GM21390 (cell line): Measurements from ENCODE around the gene SDE2.
A peak's percentile ranks its signal among the peaks of the same experiment; 100 is the strongest.

Experiments used
- ATAC-seq: cut with Tn5 transposase; IDR thresholded peaks from one replicate; pipeline ENCODE4 v1.9.1; 2021; ENCODE audit not compliant: unreplicated experiment

The SDE2 gene

DNA sequence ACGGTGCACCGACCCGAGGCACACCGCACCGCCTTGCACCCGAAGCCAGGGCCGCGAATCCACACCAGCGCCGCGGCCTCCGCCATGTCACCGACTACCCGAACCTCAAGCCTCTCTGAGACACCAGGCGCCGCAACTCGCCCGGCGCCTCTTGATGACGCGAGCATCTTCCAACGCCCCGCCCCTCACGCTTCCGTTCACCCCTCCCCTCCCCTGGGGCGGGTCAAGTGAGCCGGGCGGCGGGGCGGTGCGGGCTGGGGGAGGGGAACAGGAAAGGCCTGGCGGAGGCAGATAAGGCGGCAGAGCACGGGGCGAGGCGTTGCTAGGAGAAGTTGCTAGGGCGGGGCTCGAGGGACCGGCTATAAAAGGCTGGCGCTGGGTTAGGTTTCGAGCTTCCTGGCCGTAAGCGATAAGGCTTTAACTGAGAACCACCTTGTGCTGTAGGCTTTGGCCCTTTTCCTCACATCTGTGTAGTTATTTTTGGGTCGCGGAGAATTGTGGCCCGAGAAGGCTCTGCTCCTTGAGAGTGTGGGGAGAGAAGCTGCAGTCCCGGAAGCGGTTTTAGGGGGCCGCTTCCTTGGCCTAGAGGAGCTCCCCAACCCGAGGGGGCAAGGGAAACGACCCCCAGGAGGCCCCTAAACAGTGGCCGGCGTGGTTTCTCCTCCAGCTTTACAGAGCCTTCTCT lies at the start of gene SDE2:
Gene SDE2 (minus strand): TSS at position 117 of the 685 bp plus-strand sequence. CDS start 31 bp downstream, at position 86.
- peak; percentile 76 for ATAC-seq

- ATAC-seq = no peak
Observed at GRCh38 chr1:226048886-226049285, 49.7 kb upstream of the SDE2 start.

DNA sequence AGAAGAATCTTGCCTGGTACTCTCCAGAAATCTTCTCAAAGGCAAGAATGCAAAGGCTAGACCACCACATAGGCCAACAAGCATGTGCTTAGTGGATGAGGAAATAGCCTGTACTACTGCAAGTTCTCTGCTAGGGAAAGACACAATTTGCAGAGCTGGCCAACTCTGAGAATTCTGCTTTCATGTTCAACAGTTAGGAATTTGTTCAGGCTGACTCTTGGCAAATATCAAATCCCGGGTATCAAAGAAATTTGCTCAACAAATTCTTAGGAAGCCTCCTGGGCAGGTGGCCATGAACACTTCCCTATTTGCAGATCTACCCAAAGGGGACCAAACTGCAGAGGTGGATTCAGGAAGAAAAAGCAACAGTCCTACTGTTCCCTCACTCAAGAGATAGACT lies 48.4 kb upstream of the SDE2 start:
- no peak for ATAC-seq

- ATAC-seq = no peak
Observed at GRCh38 chr1:226046240-226046639, 47.1 kb upstream of the SDE2 start.

- no peak for ATAC-seq
Observed at GRCh38 chr1:226044514-226045101, 45.5 kb upstream of the SDE2 start.

DNA sequence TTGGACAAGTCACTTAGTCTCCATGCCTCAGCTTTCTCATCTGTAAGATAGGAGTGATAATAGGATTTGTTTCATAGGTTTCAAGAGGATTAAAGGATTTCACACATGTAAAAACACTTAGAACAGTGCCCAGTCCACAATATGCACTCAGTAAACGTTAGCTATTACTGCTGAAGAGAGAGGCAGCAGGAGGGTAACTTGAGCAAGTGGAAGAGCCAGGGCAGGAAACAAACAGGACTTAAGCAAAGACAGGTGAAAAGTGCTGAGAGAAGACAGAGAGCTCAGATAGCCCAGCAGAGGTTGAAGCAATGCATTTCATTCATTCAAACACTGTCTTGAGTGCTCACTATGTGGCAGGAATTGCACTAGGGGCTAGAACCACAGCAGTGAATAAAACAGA lies 42.3 kb upstream of the SDE2 start:
- ATAC-seq = no peak

GRCh38 chr1:226038661-226039060 lies 39.5 kb upstream of the SDE2 start:
- no peak for ATAC-seq

DNA sequence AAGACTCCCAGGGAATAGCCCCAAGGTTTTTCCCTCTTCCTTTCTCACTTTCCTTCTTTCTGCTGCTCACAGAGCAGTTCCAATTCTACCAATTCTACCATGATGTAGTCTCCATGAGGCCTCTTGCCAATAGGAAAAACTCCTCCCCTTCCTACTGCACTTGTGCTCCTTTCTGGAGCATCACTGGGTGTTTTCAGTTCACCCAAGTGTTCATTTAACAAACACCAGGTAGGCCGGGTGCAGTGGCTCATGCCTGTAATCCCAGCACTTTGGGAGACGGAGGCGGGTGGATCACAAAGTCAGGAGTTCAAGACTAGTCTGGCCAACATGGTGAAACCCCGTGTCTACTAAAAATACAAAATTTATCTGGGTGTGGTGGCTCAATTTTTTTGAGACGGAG lies 36.8 kb upstream of the SDE2 start:
- no peak for ATAC-seq

DNA sequence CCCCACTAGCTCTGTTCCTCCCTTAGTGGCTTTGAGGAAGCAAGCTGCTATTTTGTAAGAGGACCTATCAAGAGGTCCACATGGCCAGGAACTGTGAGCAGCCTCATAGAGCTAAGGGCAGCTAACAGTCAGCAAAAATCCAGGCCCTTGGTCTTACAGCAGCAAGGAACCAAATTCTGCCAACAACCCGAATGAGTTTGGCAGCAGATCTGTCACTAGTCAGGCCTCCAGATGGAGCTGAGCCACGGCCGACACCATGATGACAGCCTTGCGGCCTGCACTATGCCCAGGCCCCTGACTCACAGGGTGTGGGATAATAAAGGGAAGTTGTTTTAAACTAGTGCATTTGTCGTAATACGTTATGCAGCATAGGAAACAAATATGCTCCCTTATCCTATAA lies 35.3 kb upstream of the SDE2 start:
- no peak for ATAC-seq

DNA sequence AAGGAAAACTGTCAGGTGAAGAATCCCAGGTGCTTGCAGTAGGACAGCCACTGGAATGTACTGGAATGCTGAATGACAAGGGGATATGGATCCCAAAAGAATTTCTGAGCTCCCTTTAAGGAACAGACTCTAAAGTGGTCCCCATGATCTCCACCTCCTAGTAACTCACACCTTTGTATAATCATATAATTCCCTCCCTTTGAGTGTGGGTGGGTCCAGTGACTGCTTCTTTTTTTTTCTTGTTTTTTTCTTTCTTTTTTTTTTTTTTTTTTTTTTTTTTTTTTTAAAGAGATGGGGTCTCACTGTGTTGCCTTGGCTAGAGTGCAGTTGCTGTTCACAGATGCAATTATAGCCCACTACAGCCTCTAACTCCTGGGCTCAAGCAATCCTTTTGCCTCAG lies 34.8 kb upstream of the SDE2 start:
- no peak for ATAC-seq

GRCh38 chr1:226033582-226033981 lies 34.4 kb upstream of the SDE2 start:
- ATAC-seq = no peak

- ATAC-seq = no peak
Observed at GRCh38 chr1:226029568-226030225, 30.6 kb upstream of the SDE2 start.

- ATAC-seq = peak; percentile 78
Observed at GRCh38 chr1:226029093-226029496, 30.0 kb upstream of the SDE2 start.

- ATAC-seq = no peak
Observed at GRCh38 chr1:226027538-226028217, 28.5 kb upstream of the SDE2 start.

DNA sequence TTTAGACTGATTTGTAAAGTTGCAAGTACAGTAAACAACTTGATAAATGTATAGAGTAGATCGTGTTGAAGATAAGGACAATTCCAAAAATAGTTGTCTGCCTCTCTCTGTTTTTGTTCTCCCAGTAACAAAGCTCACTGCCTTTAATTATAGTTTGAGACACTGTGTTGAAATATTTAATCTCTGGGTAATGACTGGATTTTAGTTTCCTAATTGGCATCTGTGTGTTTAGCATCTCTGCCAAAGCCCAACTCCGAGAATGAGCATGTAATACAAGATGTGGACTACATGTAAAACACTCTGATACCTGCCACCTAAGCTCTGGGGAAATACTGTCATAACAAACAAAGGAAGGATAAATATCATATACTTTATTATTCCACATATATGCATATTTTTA lies 27.7 kb upstream of the SDE2 start:
- no peak for ATAC-seq

- ATAC-seq = no peak
Observed at GRCh38 chr1:226023735-226024134, 24.6 kb upstream of the SDE2 start.

DNA sequence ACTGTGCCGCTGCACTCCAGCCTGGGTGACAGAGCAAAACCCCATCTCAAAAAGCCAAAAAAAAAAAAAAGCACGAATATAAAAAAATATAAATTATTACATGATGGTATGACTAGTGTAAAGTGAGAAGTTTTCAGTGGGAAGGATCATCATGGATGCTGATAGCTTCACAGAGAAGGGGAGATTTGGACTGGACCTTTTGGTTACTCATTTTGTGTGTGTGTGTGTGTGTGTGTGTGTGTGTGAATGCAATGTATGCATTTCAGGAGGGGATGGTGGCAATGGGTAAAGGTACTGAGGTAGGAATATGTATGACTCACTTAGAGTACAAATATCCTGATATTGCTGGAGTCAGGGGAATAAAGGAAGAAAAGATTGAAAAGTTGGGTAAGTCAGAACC lies 22.7 kb upstream of the SDE2 start:
- ATAC-seq = no peak

- ATAC-seq = no peak
Observed at GRCh38 chr1:226021401-226021800, 22.3 kb upstream of the SDE2 start.

- no peak for ATAC-seq
Observed at GRCh38 chr1:226019572-226019971, 20.4 kb upstream of the SDE2 start.

- no peak for ATAC-seq
Observed at GRCh38 chr1:226017070-226017469, 17.9 kb upstream of the SDE2 start.

DNA sequence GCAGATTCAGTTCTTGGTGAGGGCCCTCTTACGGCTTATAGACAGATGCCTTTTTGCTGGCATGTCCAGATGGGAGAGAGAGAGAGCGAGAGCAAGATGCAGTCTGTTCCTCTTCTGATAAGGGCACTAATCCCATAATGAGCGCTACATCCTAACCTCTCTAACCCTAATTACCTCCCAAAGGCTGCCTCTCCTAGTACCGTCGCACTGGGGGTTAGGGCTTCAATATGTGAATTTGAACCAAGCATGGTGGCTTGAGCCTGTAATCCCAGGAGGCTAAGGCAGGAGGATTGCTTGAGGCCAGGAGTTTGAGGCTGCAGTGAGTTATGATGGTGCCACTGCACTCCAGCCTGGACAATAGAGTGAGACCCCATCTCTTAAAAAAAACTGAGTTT lies 10.5 kb upstream of the SDE2 start:
- ATAC-seq = no peak
